ENCODE measurements around the gene LRRC23.
A peak's percentile ranks its signal among the peaks of the same experiment; 100 is the strongest.

Gene LRRC23

DNA sequence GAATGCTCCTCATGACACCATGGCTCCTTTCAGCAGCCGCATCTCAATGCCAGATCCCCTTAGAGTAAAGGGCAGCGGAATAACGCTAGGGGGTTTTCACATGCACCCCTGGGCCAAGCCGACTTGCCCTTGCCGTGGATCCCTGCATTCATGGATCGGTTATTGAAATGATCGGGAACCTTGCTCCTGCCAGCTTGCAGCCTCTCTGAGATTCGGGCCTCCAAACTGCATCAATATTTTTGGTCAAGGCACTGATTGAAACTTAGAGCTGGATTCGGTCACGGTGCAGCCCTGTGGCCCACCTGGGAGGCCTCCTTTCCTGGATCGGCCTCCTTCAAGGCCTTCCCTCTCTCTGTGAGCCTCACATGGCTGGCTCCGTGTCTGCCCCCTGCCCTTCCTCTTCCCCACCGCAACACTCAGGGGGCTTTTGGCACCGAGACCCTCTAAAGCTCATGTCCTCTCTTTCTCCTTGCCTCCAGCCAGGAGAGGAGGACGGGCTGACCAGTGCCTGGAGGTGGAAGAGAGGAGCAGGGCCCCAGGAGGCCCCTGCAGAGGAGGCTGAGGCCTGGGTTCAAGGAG, 48.3 kb downstream of the LRRC23 start:
- Histone ChIP-seq H3K27ac (replicated peaks) (peak overlapping the region; percentile 99), H3K4me3 (replicated peaks; ENCODE audit: insufficient read depth, low read length) (peak overlapping the region; percentile 80)

DNA sequence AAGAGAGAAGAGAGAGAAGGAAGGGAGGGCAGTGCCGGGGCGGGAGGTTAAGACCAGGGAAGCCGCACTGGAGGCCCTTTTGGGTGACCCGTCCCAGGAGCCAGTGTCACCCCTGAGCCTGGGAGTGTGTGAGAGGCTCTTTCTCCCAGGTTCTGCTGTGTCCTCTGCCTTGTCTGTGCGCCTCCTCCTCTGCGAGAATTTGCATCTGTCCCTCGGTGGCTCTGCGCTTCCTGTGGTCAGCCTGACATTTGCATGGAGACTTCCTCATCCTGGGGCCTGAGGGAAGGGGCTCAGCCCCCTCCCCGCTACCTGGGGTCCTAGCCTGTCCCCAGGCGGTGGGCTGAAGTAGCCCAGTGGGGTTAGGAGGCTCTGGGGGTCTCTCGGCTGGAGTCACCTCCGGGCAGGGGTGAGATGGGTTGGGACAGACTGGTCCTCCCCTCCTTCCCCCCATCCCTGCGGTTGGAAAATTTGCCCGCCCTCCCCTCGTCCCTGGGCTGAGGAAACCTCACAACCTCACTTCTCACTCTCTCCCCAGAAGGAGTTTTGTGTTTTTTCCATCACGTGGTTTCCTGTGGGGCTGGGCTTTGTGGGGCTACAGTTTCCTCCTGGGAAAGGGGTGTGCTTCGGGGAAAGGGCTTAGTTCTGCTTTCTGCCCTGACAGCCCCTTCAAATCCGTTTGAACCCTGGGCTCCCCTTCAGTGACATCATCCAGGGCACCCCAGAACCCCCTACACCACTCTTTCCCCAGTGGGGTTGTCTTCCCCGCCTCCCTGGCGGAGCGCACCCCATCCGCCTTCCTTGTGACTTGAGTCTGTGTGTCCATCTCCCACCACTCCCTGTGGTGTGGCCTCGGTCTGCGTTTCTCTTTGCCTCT, 49.1 kb downstream of the LRRC23 start:
- TF ChIP-seq SPI1 (IDR thresholded peaks at IDR 0.05; ENCODE audit: borderline replicate concordance, low read depth): peak; percentile 74
- TF ChIP-seq, protein P1, sequence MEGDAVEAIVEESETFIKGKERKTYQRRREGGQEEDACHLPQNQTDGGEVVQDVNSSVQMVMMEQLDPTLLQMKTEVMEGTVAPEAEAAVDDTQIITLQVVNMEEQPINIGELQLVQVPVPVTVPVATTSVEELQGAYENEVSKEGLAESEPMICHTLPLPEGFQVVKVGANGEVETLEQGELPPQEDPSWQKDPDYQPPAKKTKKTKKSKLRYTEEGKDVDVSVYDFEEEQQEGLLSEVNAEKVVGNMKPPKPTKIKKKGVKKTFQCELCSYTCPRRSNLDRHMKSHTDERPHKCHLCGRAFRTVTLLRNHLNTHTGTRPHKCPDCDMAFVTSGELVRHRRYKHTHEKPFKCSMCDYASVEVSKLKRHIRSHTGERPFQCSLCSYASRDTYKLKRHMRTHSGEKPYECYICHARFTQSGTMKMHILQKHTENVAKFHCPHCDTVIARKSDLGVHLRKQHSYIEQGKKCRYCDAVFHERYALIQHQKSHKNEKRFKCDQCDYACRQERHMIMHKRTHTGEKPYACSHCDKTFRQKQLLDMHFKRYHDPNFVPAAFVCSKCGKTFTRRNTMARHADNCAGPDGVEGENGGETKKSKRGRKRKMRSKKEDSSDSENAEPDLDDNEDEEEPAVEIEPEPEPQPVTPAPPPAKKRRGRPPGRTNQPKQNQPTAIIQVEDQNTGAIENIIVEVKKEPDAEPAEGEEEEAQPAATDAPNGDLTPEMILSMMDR (IDR thresholded peaks at IDR 0.05; ENCODE audit: insufficient read depth, low read length): no peak
- TF ChIP-seq, protein P2, sequence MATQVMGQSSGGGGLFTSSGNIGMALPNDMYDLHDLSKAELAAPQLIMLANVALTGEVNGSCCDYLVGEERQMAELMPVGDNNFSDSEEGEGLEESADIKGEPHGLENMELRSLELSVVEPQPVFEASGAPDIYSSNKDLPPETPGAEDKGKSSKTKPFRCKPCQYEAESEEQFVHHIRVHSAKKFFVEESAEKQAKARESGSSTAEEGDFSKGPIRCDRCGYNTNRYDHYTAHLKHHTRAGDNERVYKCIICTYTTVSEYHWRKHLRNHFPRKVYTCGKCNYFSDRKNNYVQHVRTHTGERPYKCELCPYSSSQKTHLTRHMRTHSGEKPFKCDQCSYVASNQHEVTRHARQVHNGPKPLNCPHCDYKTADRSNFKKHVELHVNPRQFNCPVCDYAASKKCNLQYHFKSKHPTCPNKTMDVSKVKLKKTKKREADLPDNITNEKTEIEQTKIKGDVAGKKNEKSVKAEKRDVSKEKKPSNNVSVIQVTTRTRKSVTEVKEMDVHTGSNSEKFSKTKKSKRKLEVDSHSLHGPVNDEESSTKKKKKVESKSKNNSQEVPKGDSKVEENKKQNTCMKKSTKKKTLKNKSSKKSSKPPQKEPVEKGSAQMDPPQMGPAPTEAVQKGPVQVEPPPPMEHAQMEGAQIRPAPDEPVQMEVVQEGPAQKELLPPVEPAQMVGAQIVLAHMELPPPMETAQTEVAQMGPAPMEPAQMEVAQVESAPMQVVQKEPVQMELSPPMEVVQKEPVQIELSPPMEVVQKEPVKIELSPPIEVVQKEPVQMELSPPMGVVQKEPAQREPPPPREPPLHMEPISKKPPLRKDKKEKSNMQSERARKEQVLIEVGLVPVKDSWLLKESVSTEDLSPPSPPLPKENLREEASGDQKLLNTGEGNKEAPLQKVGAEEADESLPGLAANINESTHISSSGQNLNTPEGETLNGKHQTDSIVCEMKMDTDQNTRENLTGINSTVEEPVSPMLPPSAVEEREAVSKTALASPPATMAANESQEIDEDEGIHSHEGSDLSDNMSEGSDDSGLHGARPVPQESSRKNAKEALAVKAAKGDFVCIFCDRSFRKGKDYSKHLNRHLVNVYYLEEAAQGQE (IDR thresholded peaks at IDR 0.05; ENCODE audit: insufficient replicate concordance, low read depth): peak; percentile 53
- TF ChIP-seq POLR2AphosphoS5 (IDR thresholded peaks at IDR 0.05; ENCODE audit: low read depth): peak; percentile 95
- peak; percentile 58; the same call in 1 of the 2 replicates for TF ChIP-seq GABPA (IDR thresholded peaks at IDR 0.05; ENCODE audit: low read depth)
- H3K27ac ChIP-seq (replicated peaks): peak overlapping the region; percentile 99
- peak; percentile 93 to 98 for DNase-seq (ENCODE audit: low read depth in 1 of 2, low spot score in 1 of 2)

More for the DNA sequence above, 48.3 kb downstream of the LRRC23 start:
- peak; percentile 80; the same call in 1 of the 2 replicates for TF ChIP-seq POLR2AphosphoS5 (IDR thresholded peaks at IDR 0.05; ENCODE audit: low read depth)
- TF ChIP-seq SPI1 (IDR thresholded peaks at IDR 0.05; ENCODE audit: borderline replicate concordance, low read depth): no peak
- no peak for DNase-seq (ENCODE audit: low read depth in 1 of 2, low spot score in 1 of 2)
- no peaks in the 10 kb centered on the region for H3K27me3 ChIP-seq (ENCODE audit: insufficient read depth, poor library complexity, severe bottlenecking)

DNA sequence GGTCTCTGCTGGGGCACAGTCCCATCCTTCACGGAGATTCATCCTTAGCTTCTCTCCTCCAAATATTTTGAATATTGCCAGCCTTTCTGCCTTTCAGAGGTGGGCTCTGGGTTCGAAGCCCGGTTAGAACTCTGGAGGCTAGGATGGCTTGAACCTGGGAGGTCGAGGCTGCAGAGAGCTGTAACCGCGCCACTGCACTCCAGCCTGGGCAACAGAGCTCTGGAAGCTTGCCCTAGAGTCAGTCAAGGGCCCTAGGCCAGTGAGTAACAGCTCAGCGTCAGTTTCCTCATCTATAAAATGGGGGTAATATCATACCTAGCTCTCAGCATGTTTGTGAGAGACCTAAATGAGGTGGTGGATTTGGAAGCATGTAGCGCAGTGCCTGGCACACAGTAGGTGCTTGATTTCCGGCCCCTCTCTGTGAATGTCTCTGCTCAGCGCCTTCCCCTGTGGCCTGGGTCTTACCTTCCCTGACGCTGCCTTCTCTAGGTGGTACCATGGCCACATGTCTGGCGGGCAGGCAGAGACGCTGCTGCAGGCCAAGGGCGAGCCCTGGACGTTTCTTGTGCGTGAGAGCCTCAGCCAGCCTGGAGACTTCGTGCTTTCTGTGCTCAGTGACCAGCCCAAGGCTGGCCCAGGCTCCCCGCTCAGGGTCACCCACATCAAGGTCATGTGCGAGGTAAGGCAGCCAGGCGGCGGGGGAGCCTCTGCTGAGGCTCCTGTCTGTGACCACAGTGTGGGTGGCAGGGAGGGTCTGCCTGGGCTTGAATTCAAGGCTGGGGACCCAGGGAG, 49.9 kb downstream of the LRRC23 start:
- no peak for TF ChIP-seq SPI1 (IDR thresholded peaks at IDR 0.05; ENCODE audit: borderline replicate concordance, low read depth)
- no peak for TF ChIP-seq POLR2AphosphoS5 (IDR thresholded peaks at IDR 0.05; ENCODE audit: low read depth)
- TF ChIP-seq, protein P2 (IDR thresholded peaks at IDR 0.05; ENCODE audit: insufficient replicate concordance, low read depth): no peak
- TF ChIP-seq, protein P1 (IDR thresholded peaks at IDR 0.05; ENCODE audit: insufficient read depth, low read length): no peak
- no peak for DNase-seq (ENCODE audit: low read depth in 1 of 2, low spot score in 1 of 2)
- no peaks in the 10 kb centered on the region for H3K27me3 ChIP-seq (ENCODE audit: insufficient read depth, poor library complexity, severe bottlenecking)
- H3K4me3 ChIP-seq (replicated peaks; ENCODE audit: insufficient read depth, low read length): peak overlapping the region; percentile 80
- peak overlapping the region; percentile 99 for H3K27ac ChIP-seq (replicated peaks)

More for the DNA sequence above, 49.1 kb downstream of the LRRC23 start:
- no peaks in the 10 kb centered on the region for H3K27me3 ChIP-seq (ENCODE audit: insufficient read depth, poor library complexity, severe bottlenecking)
- H3K4me3 ChIP-seq (replicated peaks; ENCODE audit: insufficient read depth, low read length): peak overlapping the region; percentile 80
